Fibroblast of the aortic adventitia (primary cell): ENCODE measurements around the gene PDXP. TPM values are rescaled to one million over a fixed set of nuclear protein-coding genes. Genes with fewer than 3 reads are reported as not detected.

ENCODE experiments used
- DNase-seq: peaks from one replicate; pipeline ENCODE4 v3.0.0-alpha.2; 2010; ENCODE audit warnings: low read depth
- H3K4me3 ChIP-seq: 2 replicates; pipeline ENCODE4 v1.5.1; 2011; ENCODE audit warnings: low read depth, mild to moderate bottlenecking, control low read depth, low read length, moderate library complexity
- total RNA-seq: library from RNA; depleted of rRNA; stranded (reverse); fragments of >200 nt; gene quantifications from 2 replicates; pipeline ENCODE4 v1.2.3, GENCODE V29; 2012; ENCODE audit warnings: low replicate concordance
- TF ChIP-seq, protein P1 (sequence below): IDR thresholded peaks from 2 replicates; pipeline ENCODE4 v1.5.1; 2011; ENCODE audit warnings: mild to moderate bottlenecking, low read length, control low read depth, inconsistent platforms; ENCODE audit not compliant: insufficient read depth

PDXP gene
- total RNA-seq, 1 donor: 7.4 TPM

- no peak for DNase-seq
- TF ChIP-seq, protein P1, sequence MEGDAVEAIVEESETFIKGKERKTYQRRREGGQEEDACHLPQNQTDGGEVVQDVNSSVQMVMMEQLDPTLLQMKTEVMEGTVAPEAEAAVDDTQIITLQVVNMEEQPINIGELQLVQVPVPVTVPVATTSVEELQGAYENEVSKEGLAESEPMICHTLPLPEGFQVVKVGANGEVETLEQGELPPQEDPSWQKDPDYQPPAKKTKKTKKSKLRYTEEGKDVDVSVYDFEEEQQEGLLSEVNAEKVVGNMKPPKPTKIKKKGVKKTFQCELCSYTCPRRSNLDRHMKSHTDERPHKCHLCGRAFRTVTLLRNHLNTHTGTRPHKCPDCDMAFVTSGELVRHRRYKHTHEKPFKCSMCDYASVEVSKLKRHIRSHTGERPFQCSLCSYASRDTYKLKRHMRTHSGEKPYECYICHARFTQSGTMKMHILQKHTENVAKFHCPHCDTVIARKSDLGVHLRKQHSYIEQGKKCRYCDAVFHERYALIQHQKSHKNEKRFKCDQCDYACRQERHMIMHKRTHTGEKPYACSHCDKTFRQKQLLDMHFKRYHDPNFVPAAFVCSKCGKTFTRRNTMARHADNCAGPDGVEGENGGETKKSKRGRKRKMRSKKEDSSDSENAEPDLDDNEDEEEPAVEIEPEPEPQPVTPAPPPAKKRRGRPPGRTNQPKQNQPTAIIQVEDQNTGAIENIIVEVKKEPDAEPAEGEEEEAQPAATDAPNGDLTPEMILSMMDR: no peak
- H3K4me3 ChIP-seq: no peak overlapping the region
These were observed 34.5 kb upstream of the PDXP start for GRCh38 chr22:37624017-37624365.

DNA sequence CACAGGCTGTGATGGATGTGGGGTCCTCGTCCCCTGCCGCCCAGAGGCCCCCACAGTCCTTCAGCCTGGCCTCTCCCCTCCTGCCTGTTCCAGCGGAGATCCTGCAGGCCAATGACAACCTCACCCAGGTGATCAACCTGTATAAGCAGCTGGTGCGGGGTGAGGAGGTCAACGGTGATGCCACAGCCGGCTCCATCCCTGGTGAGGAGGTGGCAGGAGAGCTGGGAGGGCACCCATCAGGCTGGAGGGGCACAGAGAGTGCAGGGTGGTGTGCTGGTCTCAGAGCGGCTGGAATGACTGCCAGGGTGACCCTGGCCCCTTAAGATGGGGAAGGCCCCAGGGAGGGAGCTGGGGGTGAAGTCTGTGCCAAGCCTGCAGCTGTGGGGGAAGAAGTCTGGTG is 33.6 kb upstream of the PDXP start:
- DNase-seq: no peak
- TF ChIP-seq, protein P1: no peak
- H3K4me3 ChIP-seq: no peak overlapping the region

DNA sequence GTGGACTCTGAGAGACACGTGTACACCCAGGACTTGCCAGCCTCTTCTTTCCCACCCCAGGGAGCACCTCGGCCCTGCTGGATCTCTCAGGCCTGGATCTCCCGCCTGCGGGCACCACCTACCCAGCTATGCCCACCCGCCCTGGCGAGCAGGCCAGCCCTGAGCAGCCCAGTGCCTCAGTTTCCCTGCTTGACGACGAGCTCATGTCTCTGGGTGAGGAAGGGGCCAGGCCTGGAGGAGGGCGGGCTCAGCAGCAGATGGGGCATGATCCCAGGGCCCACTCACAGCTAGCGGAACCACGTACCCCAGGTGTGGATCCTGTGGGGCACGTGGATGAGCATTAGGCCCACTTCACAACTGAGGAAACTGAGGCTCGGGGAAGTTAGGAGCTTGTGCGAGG is 32.8 kb upstream of the PDXP start:
- no peak for DNase-seq
- TF ChIP-seq, protein P1: no peak
- no peak overlapping the region for H3K4me3 ChIP-seq

GRCh38 chr22:37626144-37626543 is 32.4 kb upstream of the PDXP start:
- H3K4me3 ChIP-seq: no peak overlapping the region
- peak; percentile 85 for DNase-seq
- TF ChIP-seq, protein P1: no peak

DNA sequence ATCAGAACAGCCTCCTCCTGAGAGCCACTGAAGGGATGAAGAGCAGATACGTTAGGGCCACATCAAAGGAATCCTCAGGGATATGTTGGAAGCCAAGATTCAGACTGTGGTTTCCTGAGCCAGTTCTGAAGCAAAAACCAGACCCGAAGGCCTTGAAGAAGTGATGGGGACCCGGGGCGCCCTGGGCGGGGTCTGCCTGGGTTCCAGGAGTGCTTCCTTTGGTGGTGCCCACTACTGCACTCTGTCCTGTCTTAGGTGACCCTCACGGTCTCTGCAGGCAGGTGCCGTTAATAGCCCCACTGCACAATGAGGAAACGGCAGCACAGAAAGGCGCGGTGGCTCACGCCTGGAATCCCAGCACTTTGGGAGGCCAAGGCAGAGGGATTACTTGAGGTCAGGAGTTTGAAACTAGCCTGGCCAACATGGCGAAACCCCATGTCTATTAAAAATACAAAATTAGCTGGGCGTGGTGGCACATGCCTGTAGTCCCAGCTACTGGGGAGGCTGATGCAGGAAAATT is 31.9 kb upstream of the PDXP start:
- DNase-seq: no peak
- TF ChIP-seq, protein P1: no peak
- H3K4me3 ChIP-seq: no peak overlapping the region

DNA sequence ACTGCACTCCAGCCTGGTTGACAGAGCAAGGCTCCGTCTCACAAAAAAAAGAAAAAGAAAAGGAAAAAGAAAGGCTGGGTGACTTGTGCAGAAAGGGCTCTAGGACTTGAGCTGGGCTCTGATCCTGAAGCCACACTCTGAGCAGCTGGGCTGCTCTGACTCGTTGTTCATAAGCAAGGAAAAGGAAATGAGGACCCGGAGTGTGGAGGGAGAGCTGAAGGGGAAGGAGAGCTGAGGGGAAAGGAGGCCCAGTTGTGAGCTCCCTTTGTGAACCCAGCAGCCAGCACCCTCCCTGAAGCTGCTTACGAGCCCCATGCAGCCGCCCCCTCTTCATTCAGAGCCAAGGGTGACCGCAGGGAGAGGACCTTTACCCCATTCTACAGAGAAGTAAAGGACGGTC is 31.4 kb upstream of the PDXP start:
- TF ChIP-seq, protein P1: no peak
- H3K4me3 ChIP-seq: no peak overlapping the region
- no peak for DNase-seq

DNA sequence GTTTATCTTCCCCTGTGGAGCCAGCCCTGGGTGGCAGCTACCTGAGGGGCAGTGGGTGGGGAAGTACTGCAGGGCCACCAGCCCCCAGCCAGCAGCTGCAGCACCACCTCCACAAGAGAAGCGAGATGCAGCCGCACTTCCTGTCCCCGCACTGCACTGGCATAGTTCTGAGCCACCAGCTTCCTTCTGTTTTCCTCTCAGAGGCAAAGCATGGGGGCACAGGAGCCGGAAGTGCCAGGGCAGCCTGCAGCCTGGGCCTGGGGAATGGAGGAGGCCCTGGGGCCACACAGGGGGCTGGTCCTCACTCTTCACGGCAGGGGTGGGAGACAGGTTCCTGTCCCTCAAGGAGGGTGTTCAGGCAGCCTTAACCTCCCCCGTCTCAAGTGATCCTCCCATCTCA is 31.0 kb upstream of the PDXP start:
- no peak overlapping the region for H3K4me3 ChIP-seq
- no peak for DNase-seq
- TF ChIP-seq, protein P1: no peak
